Caco-2 (cell line): Measurements from ENCODE around the gene TRAM2. TPM values are rescaled to one million over a fixed set of nuclear protein-coding genes. Genes with fewer than 3 reads are reported as not detected.

ENCODE experiments used
- BruUV-seq: library from RNA; stranded (reverse); fragments of 400-500 nt; replicated peaks from 2 replicates; lab custom pipeline; 2021; lab: Mats Ljungman, UMichigan
- CTCF ChIA-PET: fragments of 300-600 bp; sonication (Branson Sonifier 250); formaldehyde crosslinking; loops from one replicate; lab custom pipeline; 2022; ENCODE audit warnings: antibody characterized with exemption; lab: Charles Lee
- POLR2A ChIA-PET: fragments of 300-600 bp; sonication (Branson Sonifier 250); formaldehyde crosslinking; loops from one replicate; lab custom pipeline; 2022; ENCODE audit warnings: antibody characterized with exemption; lab: Charles Lee
- DNase-seq, 2 experiments: peaks; one replicate each; pipeline versions ENCODE4 v3.0.0 to v3.0.0-alpha.2; 2020 to 2022
- H3K27me3 ChIP-seq: replicated peaks from 2 replicates; pipeline ENCODE4 v1.6.0; 2011; ENCODE audit warnings: low read length; ENCODE audit not compliant: control insufficient read depth, insufficient read depth
- H3K36me3 ChIP-seq: 2 replicates; pipeline ENCODE4 v1.5.1; 2011; ENCODE audit warnings: low read length; ENCODE audit not compliant: control insufficient read depth, insufficient read depth
- H3K4me1 ChIP-seq: fragments of 250-450 bp; sonication (Bioruptor Pico); 2 replicates; pipeline ENCODE4 v1.5.1; 2020; ENCODE audit warnings: mild to moderate bottlenecking
- H3K4me3 ChIP-seq: 2 replicates; pipeline ENCODE4 v1.5.1; 2011; ENCODE audit warnings: low read depth, mild to moderate bottlenecking, control low read depth, low read length
- H3K9me3 ChIP-seq: fragments of 250-450 bp; sonication (Bioruptor Pico); 2 replicates; pipeline ENCODE4 v1.5.1; 2020; ENCODE audit warnings: mild to moderate bottlenecking, moderate library complexity
- H3K27ac Mint-ChIP-seq: one replicate; pipeline ENCODE4 v1.8.0; 2022; ENCODE audit warnings: mixed read lengths; ENCODE audit not compliant: unreplicated experiment
- H3K27me3 Mint-ChIP-seq: one replicate; pipeline ENCODE4 v1.8.0; 2022; ENCODE audit warnings: mixed read lengths; ENCODE audit not compliant: insufficient read depth, unreplicated experiment
- H3K36me3 Mint-ChIP-seq: one replicate; pipeline ENCODE4 v1.8.0; 2022; ENCODE audit warnings: mild to moderate bottlenecking, mixed read lengths; ENCODE audit not compliant: insufficient read depth, unreplicated experiment
- H3K4me1 Mint-ChIP-seq: one replicate; pipeline ENCODE4 v1.8.0; 2022; ENCODE audit warnings: low read depth, mixed read lengths; ENCODE audit not compliant: unreplicated experiment
- H3K4me3 Mint-ChIP-seq: one replicate; pipeline ENCODE4 v1.8.0; 2022; ENCODE audit warnings: mild to moderate bottlenecking, moderate library complexity, mixed read lengths; ENCODE audit not compliant: unreplicated experiment
- H3K9me3 Mint-ChIP-seq: one replicate; pipeline ENCODE4 v1.8.0; 2022; ENCODE audit warnings: mixed read lengths; ENCODE audit not compliant: unreplicated experiment
- CTCF ChIP-seq, 2 experiments: fragments of 200-600 bp in 1 of 2; IDR thresholded peaks; 1 replicate in 1 of 2; 2 replicates in 1 of 2; pipeline versions ENCODE4 v1.5.1 to v1.8.0; 2011 to 2022; ENCODE audit warnings: antibody characterized with exemption in 1 of 2, control low read depth in 1 of 2, inconsistent platforms in 1 of 2, low read depth in 1 of 2, low read length in 1 of 2, mild to moderate bottlenecking in 1 of 2, moderate library complexity in 1 of 2; ENCODE audit not compliant: insufficient read depth in 1 of 2, severe bottlenecking in 1 of 2, unreplicated experiment in 1 of 2
- intact Hi-C: fragments of 100-400 bp; cut with micrococcal nuclease; formaldehyde crosslinking; loops from one replicate; pipeline ENCODE4 v1.10.0; 2022; ENCODE audit not compliant: unreplicated experiment
- total RNA-seq: library from RNA; stranded (reverse); gene quantifications from 2 replicates; pipeline ENCODE4 v1.2.3, GENCODE V29; 2022

TRAM2 gene
- total RNA-seq, 1 experiment from 2014 or later: 71.6 TPM

GRCh38 chr6:52544602-52545405 lies 32.1 kb downstream of the TRAM2 start:
- peaks cover 28% of the 10 kb centered on the region for H3K4me1 ChIP-seq
- H3K9me3 Mint-ChIP-seq: no peaks in the 10 kb centered on the region
- peaks cover 34% of the 10 kb centered on the region for H3K4me1 Mint-ChIP-seq
- H3K27me3 ChIP-seq: no peaks in the 10 kb centered on the region
- H3K9me3 ChIP-seq: no peaks in the 10 kb centered on the region
- CTCF ChIA-PET: no interaction called here
- no peak overlapping the region for H3K4me3 Mint-ChIP-seq
- H3K27ac Mint-ChIP-seq: no peak overlapping the region
- H3K36me3 Mint-ChIP-seq: peaks cover 9% of the 10 kb centered on the region
- H3K4me3 ChIP-seq: no peak overlapping the region
- no peaks in the 10 kb centered on the region; the same call in 1 of the 2 replicates for H3K36me3 ChIP-seq
- no peak for DNase-seq
- no TSS peak for BruUV-seq
- no peak for TF ChIP-seq CTCF (IDR thresholded peaks at IDR 0.05; ENCODE audit: insufficient read depth in 1 of 2, low read depth in 1 of 2, low read length in 1 of 2, severe bottlenecking in 1 of 2, unreplicated experiment in 1 of 2)
- POLR2A ChIA-PET: no interaction called here
- intact Hi-C loops: no loop called here
- H3K27me3 Mint-ChIP-seq: no peaks in the 10 kb centered on the region

GRCh38 chr6:52543729-52544601 lies 32.9 kb downstream of the TRAM2 start:
- no peaks in the 10 kb centered on the region for H3K27me3 ChIP-seq
- no peaks in the 10 kb centered on the region; the same call in 1 of the 2 replicates for H3K36me3 ChIP-seq
- Mint-ChIP-seq H3K27ac (no peak overlapping the region), H3K36me3 (peaks cover 9% of the 10 kb centered on the region), H3K4me3 (no peak overlapping the region), H3K9me3 (no peaks in the 10 kb centered on the region), H3K27me3 (no peaks in the 10 kb centered on the region), H3K4me1 (peaks cover 34% of the 10 kb centered on the region)
- ChIA-PET CTCF (no interaction called here), POLR2A (no interaction called here)
- no TSS peak for BruUV-seq
- DNase-seq: no peak
- H3K9me3 ChIP-seq: no peaks in the 10 kb centered on the region
- TF ChIP-seq CTCF (IDR thresholded peaks at IDR 0.05; ENCODE audit: insufficient read depth in 1 of 2, low read depth in 1 of 2, low read length in 1 of 2, severe bottlenecking in 1 of 2, unreplicated experiment in 1 of 2): no peak
- H3K4me1 ChIP-seq: peaks cover 28% of the 10 kb centered on the region
- intact Hi-C loops: no loop called here
- no peak overlapping the region for H3K4me3 ChIP-seq

DNA sequence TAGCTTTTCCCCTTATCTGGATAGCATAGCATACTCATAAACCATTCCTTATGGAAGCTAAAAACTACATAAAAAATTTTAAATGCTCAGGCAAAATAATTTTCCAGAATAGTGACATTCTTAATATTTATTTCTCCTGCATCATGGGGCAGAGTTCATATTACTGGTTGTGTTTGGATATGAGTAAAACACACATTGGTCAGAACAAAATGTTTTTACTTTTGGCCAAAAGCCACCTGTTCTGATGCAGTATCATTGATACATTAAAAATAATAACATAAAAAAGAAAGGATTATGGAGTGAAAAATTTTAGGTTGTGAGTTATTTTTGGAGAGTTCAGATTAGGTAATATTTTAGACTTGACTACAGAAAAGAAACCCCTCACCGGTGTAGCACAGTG lies 33.6 kb downstream of the TRAM2 start:
- Mint-ChIP-seq H3K9me3 (no peaks in the 10 kb centered on the region), H3K4me1 (peaks cover 34% of the 10 kb centered on the region), H3K27me3 (no peaks in the 10 kb centered on the region), H3K4me3 (no peak overlapping the region), H3K36me3 (peaks cover 9% of the 10 kb centered on the region), H3K27ac (no peak overlapping the region)
- BruUV-seq: no TSS peak
- intact Hi-C loops: no loop called here
- no peak overlapping the region for H3K4me3 ChIP-seq
- H3K27me3 ChIP-seq: no peaks in the 10 kb centered on the region
- TF ChIP-seq CTCF (IDR thresholded peaks at IDR 0.05; ENCODE audit: insufficient read depth in 1 of 2, low read depth in 1 of 2, low read length in 1 of 2, severe bottlenecking in 1 of 2, unreplicated experiment in 1 of 2): no peak
- H3K36me3 ChIP-seq: no peaks in the 10 kb centered on the region; the same call in 1 of the 2 replicates
- peaks cover 28% of the 10 kb centered on the region for H3K4me1 ChIP-seq
- POLR2A ChIA-PET: no interaction called here
- no peaks in the 10 kb centered on the region for H3K9me3 ChIP-seq
- CTCF ChIA-PET: no interaction called here
- DNase-seq: no peak
